ENCODE data around the gene RAB40B.

GRCh38 chr17:82631544-82631943 lies 67.0 kb downstream of the RAB40B start:
- no peak for TF ChIP-seq CTCF (IDR thresholded peaks at IDR 0.05)
- TF ChIP-seq POLR2AphosphoS5 (IDR thresholded peaks at IDR 0.05): no peak
- TF ChIP-seq POLR2A (IDR thresholded peaks at IDR 0.05): no peak

Data from prostate gland (tissue), 2 donors.